Measurements from ENCODE around the gene UBE2H.
"Not testable (repeated sequence)": the region's sequence is repeated elsewhere in the genome, so short reads cannot be mapped to it uniquely, and the experiment has no call there.

Gene UBE2H

GRCh38 chr7:129804890-129805719, 147.7 kb downstream of the UBE2H start:
- no peak for DNase-seq

- DNase-seq = no peak
Observed at GRCh38 chr7:129804111-129804889, 148.5 kb downstream of the UBE2H start.

DNA sequence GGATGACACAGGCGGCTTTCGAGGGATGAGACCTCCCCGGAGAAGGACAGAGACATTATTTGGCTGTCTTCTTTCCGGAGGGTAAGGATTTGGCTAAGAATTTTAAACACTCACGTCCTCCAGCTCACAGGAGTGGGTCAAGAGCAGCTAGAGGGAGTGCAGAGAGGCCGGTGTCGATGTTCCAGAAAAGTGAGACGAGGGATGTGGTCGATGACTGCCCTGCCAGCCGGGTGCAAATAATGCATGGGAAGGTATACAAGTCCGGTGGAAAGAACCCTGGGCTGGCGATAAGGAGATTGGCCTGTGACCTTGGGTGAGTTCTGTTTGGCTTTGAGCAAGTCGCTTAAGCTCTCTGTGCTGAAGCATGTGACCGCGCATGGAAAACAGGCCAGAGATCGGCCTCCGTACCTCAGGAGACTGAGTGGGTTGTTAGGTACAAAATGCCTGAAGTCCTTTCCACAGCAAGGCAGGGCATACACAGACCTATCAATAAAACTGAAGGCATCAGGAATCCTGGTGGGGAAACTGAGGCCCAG, 149.1 kb downstream of the UBE2H start:
- DNase-seq = no peak

DNA sequence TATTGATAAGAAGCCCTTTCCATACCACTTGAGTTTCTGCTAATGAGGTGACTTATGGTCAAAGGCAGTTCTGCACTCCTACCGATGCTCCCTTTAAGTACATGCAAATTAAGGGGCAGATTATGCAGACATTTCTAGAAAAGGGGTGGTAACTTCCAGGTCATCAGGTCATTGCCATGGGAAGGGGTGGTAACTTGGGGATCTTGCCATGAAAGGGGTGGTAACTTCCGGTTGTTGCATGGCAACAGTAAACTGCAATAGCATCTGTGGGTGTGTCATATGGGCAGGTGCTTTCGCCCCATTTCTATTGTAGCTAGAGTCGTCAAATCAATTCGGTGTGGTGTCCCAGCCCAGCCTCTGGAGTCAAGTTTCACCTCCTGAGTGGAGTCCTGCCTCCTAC, 150.9 kb downstream of the UBE2H start:
- DNase-seq = no peak

- DNase-seq = no peak
Observed at GRCh38 chr7:129800901-129801300, 151.9 kb downstream of the UBE2H start.

- no peak for DNase-seq
Observed at GRCh38 chr7:129799350-129799955, 153.3 kb downstream of the UBE2H start.

DNA sequence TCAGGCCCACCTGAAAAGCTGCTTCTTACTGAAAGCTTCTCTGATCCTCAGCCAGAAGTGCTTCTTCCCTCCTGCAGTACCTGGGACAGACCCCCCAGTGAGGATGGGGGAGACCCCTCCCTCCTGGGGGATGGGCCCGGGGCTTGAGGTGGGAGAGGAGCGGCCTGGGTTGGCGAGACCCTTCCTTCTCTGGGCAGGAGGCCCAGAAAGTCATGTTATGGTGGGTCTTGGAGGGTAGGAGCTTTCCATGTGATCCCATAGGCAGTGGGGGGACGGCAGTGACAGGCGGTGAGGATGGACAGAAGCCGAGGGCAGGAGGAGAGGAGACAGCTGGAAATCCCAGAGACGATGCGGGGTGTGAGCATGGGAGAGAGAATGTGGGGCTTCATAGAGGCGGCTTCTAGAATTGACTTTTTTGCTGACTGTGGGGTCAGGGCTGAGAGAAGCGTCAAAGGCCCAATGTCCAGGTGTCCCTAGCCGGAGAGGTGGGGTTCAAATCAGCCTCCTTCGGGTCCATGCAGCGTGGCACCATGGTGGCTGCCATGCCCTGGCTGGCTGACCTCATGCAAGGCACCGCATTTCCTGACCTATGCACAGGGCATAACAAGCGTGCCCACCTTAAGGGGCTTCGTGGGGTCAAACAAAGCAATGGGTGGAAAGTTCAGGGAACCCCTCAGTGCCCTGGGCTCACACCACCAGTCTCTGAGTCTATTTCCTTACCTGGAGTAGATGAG, 154.0 kb downstream of the UBE2H start:
- DNase-seq = no peak

- no peak for DNase-seq
Observed at GRCh38 chr7:129797214-129797789, 155.5 kb downstream of the UBE2H start.

- DNase-seq = no peak
Observed at GRCh38 chr7:129796186-129796775, 156.5 kb downstream of the UBE2H start.

GRCh38 chr7:129794461-129794860, 158.3 kb downstream of the UBE2H start:
- DNase-seq = not testable (repeated sequence)

DNA sequence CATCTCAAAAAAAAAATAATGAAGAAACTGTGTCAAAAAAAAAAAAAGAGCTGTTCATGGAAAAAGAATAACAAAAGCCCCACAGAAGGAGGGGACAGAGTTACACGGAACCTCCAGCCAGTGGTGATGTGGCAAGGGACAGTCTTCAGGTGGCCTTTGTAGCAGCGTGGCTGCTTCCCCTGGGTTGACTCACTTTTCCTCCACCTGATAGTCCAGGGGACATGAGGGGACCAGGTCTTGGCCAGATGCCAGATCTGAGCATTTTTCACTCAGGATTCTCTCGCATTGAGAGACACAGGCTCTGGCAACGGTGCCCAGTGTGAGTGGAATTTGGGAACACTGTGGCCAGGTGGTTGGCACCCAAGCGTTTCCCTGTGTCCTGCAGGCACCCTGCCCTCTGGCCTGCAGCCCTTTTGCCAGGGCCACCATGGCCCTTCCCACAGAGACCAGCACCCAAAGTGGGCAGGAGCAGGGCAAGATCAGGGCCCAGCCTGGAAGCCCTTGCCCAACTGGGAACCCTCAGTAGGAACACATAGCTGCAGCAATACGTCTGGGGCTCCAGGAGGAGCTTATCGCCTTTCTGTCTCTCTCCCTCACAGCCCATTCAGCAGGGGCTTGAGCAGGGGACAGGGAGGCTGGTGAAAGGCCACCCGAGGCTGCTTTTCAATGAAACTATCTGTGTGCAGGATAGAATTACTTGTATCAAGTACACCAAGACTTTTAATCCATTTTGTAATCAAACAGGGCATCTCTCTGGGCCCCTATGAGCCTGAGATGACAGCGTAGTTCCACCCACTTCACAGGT, 159.1 kb downstream of the UBE2H start:
- DNase-seq = no peak

DNA sequence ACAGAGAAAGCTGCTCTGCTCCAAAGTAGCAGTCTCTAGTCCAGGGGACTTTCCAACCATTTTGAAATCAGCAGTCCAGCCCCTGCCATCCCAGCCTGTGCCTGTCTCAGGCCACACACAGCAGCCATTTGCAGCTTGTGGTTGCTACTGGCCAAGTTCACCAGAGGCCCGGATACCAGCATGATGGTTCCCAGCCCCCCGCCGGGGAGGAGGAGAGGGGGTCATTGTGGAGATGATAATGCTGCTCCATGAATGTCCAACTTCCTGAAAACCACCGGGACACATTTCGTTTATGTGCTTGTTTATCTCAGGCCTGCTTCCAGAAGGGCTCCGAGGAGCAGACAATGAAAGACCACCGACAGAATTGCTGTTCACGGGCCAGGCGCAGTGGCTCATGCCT, 160.0 kb downstream of the UBE2H start:
- no peak for DNase-seq

GRCh38 chr7:129790136-129790535, 162.6 kb downstream of the UBE2H start:
- DNase-seq = no peak

DNA sequence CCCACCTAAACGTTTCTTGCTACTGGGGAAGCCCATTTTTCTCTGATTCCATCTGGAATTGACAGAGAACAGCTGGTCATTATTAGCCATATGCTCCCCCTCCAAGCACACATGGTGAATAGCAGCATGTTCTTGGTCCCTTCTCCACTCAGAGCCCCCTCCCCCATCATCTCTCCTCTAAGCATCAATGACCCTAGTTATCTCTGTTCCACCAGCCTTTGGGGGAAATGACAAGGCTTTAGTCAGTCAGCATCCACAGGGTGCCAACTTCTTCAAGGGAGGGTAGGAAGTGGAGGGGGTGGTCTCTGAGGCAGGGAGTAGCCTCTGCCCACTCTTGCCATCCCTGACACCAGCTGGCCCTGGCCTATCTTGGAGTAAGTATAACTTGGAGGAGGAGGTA, 163.1 kb downstream of the UBE2H start:
- no peak for DNase-seq

GRCh38 chr7:129789000-129789399, 163.8 kb downstream of the UBE2H start:
- DNase-seq = no peak

- no peak for DNase-seq
Observed at GRCh38 chr7:129786825-129787563, 165.8 kb downstream of the UBE2H start.

DNA sequence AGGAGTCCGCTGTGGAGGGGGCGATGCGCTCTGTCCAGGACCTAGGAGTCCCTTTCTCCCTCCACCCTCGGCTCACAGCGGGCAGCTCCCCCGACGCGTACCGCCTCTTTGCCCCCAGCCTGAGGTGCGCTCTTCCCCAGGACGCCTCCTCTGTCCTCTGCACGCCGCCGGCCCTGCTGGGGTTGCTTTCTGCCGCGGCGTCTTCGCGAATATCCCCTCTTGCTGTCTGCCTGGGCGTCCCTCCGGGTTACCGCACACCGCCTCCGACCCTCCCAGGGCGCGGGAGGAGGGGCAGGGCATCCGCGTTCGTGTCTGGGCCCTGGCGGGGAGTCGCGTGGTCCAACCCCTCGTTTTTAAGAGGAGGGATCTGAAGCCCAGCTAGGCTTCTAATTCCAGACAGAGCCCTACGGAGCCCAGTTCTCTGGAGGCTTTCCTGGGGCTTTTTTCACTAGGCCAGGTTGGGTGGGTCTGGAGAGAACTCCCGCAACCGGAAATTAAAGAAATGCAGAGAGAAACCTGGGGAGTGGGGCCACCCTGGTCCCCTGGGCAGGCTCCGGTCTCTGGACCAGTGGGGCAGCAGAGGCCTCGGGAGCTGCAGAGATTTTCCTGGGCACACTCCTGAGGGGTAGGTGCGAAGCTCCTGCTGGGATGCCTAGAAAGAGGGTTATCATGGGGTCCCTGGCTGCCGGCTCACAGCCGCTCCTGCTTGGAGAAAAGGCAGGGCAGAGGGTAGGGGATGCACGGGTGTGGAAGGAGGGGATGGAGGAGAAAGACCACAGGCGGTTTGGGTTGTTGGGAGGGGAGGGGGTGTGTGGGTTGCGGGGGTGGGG, 166.9 kb downstream of the UBE2H start:
- no peak for DNase-seq

GRCh38 chr7:129784783-129785684, 167.7 kb downstream of the UBE2H start:
- DNase-seq = no peak

Measured in KG1 (cell line).